ENCODE data around the gene APEH. TPM values are rescaled to one million over a fixed set of nuclear protein-coding genes. Genes with fewer than 3 reads are reported as not detected.

Gene APEH
- total RNA-seq, 1 donor from 2014 or later: 141 TPM

GRCh38 chr3:49733551-49733950, 59.4 kb downstream of the APEH start:
- H3K9me3 Mint-ChIP-seq: no peaks in the 10 kb centered on the region
- no peaks in the 10 kb centered on the region for H3K27me3 Mint-ChIP-seq
- no peak overlapping the region for H3K4me3 Mint-ChIP-seq
- TF ChIP-seq CTCF (conservative IDR thresholded peaks at IDR 0.05): no peak
- no peaks in the 10 kb centered on the region for H3K4me1 Mint-ChIP-seq (ENCODE audit: unreplicated experiment)
- no peak for DNase-seq (ENCODE audit: extremely low spot score, unreplicated experiment)
- peaks cover 33% of the 10 kb centered on the region for H3K36me3 Mint-ChIP-seq
- H3K27ac Mint-ChIP-seq: no peak overlapping the region

Other genes with a start within 250 kb of the APEH start
- 16.2 and 27.1 TPM in 2 replicates for gene NICN1, start 245.0 kb upstream of the APEH start, total RNA-seq (ENCODE audit: low replicate concordance)
- gene DAG1, start 204.1 kb upstream of the APEH start, total RNA-seq (ENCODE audit: low replicate concordance): 84.3 and 126 TPM in 2 replicates
- 3.9 and 4.0 TPM in 2 replicates for gene BSN, start 119.9 kb upstream of the APEH start, total RNA-seq (ENCODE audit: low replicate concordance)
- 25.7 and 50.7 TPM in 2 replicates for gene MST1, start 15.1 kb downstream of the APEH start, total RNA-seq (ENCODE audit: low replicate concordance)
- 47.2 and 49.9 TPM in 2 replicates for gene RNF123, start 15.2 kb downstream of the APEH start, total RNA-seq (ENCODE audit: low replicate concordance)
- gene AMIGO3, start 45.3 kb downstream of the APEH start, total RNA-seq (ENCODE audit: low replicate concordance): 0.36 TPM in 1 of 2 replicates, not detected in the other
- 41.9 and 50.4 TPM in 2 replicates for gene GMPPB, start 49.6 kb downstream of the APEH start, total RNA-seq (ENCODE audit: low replicate concordance)
- 40.3 and 42.5 TPM in 2 replicates for gene IP6K1, start 112.2 kb downstream of the APEH start, total RNA-seq (ENCODE audit: low replicate concordance)
- 0.29 TPM in 1 of 2 replicates, not detected in the other for gene CDHR4, start 125.5 kb downstream of the APEH start, total RNA-seq (ENCODE audit: low replicate concordance)
- gene INKA1, start 128.9 kb downstream of the APEH start, total RNA-seq (ENCODE audit: low replicate concordance): 0.45 and 6.7 TPM in 2 replicates
- 4.6 and 8.2 TPM in 2 replicates for gene UBA7, start 139.6 kb downstream of the APEH start, total RNA-seq (ENCODE audit: low replicate concordance)
- gene TRAIP, start 182.2 kb downstream of the APEH start, total RNA-seq (ENCODE audit: low replicate concordance): 7.5 and 23.0 TPM in 2 replicates
- 1.6 and 10.6 TPM in 2 replicates for gene CAMKV, start 195.6 kb downstream of the APEH start, total RNA-seq (ENCODE audit: low replicate concordance)
- 3.0 and 5.3 TPM in 2 replicates for gene MST1R, start 229.5 kb downstream of the APEH start, total RNA-seq (ENCODE audit: low replicate concordance)

All from type B pancreatic cell (in vitro differentiated cells).